Astrocyte (in vitro differentiated cells and primary cell): Measurements from ENCODE around the gene RIBC1.

Source experiments
- EZH2 ChIP-seq: IDR thresholded peaks from 2 replicates; pipeline ENCODE4 v1.6.1; 2012; ENCODE audit warnings: mild to moderate bottlenecking, low read length, inconsistent platforms; ENCODE audit not compliant: insufficient read depth
- TF ChIP-seq, protein P1 (sequence below): IDR thresholded peaks from 2 replicates; pipeline ENCODE4 v1.5.1; 2011; ENCODE audit warnings: low read depth, mild to moderate bottlenecking, inconsistent platforms, low read length, moderate library complexity; ENCODE audit not compliant: insufficient read depth

DNA sequence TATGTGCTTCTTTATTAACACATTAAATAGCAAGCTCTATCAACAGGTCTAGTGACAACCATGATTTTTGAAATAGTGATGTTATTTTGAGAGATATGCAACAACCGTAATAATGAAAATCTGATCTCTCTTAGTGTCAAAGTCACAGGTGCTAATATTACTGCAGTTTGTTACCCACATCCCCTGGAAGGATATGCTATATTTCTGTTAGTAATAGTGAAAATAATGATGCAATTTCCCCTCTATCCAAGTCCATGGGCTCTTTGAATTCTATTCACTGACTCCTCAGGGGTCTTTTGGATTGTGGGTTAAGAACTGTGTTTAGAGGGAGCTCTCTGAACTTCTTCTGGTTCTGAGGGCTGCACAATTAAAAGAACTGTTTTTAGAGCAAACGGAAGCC lies 14.5 kb downstream of the RIBC1 start:
- no peak for TF ChIP-seq EZH2
- TF ChIP-seq, protein P1, sequence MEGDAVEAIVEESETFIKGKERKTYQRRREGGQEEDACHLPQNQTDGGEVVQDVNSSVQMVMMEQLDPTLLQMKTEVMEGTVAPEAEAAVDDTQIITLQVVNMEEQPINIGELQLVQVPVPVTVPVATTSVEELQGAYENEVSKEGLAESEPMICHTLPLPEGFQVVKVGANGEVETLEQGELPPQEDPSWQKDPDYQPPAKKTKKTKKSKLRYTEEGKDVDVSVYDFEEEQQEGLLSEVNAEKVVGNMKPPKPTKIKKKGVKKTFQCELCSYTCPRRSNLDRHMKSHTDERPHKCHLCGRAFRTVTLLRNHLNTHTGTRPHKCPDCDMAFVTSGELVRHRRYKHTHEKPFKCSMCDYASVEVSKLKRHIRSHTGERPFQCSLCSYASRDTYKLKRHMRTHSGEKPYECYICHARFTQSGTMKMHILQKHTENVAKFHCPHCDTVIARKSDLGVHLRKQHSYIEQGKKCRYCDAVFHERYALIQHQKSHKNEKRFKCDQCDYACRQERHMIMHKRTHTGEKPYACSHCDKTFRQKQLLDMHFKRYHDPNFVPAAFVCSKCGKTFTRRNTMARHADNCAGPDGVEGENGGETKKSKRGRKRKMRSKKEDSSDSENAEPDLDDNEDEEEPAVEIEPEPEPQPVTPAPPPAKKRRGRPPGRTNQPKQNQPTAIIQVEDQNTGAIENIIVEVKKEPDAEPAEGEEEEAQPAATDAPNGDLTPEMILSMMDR, result no peak
